Breast epithelium (tissue), 3 donors: ENCODE measurements around the gene PRMT5.

ENCODE experiments used
- POLR2A ChIP-seq: fragments of 450-650 bp; IDR thresholded peaks from one replicate; pipeline ENCODE4 v1.6.1; 2016; ENCODE audit warnings: antibody characterized with exemption, mild to moderate bottlenecking, moderate library complexity
- TF ChIP-seq, protein P1 (sequence below), 3 donors: fragments of 450-650 bp; IDR thresholded peaks; one replicate each; pipeline ENCODE4 v1.5.1; 2016 to 2017; ENCODE audit warnings: antibody characterized with exemption in 3 of 3, mild to moderate bottlenecking in 3 of 3, moderate library complexity in 3 of 3

DNA sequence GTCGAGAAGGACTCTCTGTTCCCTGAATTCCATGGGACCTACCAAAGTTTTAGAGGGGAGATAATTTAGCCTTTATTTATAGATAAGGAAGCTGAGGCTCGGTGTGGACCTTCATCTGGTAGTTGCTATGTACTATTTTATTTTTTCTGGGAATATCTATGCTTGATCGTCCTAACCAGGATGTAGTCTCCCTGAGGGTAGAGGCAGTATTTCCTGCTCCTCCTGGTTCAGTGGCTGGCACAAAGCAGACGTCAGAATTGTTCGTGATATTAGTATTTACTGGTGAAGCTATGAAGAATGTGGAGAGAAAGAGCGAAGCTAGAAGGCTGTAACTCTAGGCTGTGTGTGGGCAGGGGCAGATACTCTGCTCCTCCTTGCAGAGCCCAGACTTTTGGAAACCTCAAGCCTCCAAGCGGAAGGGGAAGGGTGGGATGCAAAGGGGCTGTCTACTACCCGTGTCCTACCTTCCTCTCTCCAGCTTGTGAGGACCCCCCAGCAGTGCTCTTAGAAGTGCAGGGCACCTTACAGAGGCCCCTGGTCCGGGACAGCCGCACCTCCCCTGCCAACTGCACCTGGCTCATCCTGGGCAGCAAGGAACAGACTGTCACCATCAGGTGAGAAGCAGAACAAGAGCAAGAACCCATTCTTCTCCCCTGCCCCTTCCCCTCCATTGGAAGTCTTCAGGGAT is 56.2 kb downstream of the PRMT5 start:
- TF ChIP-seq, protein P1, sequence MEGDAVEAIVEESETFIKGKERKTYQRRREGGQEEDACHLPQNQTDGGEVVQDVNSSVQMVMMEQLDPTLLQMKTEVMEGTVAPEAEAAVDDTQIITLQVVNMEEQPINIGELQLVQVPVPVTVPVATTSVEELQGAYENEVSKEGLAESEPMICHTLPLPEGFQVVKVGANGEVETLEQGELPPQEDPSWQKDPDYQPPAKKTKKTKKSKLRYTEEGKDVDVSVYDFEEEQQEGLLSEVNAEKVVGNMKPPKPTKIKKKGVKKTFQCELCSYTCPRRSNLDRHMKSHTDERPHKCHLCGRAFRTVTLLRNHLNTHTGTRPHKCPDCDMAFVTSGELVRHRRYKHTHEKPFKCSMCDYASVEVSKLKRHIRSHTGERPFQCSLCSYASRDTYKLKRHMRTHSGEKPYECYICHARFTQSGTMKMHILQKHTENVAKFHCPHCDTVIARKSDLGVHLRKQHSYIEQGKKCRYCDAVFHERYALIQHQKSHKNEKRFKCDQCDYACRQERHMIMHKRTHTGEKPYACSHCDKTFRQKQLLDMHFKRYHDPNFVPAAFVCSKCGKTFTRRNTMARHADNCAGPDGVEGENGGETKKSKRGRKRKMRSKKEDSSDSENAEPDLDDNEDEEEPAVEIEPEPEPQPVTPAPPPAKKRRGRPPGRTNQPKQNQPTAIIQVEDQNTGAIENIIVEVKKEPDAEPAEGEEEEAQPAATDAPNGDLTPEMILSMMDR (IDR thresholded peaks at IDR 0.05), result peak in 1 of 3 donors; percentile 20
- TF ChIP-seq POLR2A, result no peak
